ENCODE results near the gene STPG2. TPM values are rescaled to one million over a fixed set of nuclear protein-coding genes. Genes with fewer than 3 reads are reported as not detected.

STPG2 gene
- total and polyA plus RNA-seq, 10 of the 15 experiments (the other 5 are each of a cell fraction or from before 2014, with no cell fraction given) = 0.13 to 0.24 TPM; not detected in 8

DNA sequence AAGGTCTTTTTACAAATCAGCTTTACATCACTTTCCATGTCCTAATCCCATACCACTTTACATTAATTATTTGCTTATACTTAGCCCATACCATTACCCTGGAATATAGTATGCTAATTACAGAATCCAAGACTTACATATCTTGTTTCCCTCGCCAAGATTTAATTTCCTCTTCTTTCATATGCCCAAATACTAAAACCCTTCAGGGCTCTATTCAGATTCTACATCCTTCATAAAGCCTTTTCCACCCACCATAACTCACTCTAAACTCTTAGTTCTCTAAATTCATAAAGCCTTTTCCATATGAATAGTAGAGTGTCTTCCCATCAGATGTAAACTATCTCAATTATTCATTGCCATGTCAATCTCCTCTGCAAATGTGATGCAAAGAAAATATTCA lies 390.7 kb downstream of the STPG2 start (continued):
- TF ChIP-seq, protein P1, sequence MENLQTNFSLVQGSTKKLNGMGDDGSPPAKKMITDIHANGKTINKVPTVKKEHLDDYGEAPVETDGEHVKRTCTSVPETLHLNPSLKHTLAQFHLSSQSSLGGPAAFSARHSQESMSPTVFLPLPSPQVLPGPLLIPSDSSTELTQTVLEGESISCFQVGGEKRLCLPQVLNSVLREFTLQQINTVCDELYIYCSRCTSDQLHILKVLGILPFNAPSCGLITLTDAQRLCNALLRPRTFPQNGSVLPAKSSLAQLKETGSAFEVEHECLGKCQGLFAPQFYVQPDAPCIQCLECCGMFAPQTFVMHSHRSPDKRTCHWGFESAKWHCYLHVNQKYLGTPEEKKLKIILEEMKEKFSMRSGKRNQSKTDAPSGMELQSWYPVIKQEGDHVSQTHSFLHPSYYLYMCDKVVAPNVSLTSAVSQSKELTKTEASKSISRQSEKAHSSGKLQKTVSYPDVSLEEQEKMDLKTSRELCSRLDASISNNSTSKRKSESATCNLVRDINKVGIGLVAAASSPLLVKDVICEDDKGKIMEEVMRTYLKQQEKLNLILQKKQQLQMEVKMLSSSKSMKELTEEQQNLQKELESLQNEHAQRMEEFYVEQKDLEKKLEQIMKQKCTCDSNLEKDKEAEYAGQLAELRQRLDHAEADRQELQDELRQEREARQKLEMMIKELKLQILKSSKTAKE (IDR thresholded peaks at IDR 0.05; ENCODE audit: low read depth, poor library complexity, severe bottlenecking) = no peak

DNA sequence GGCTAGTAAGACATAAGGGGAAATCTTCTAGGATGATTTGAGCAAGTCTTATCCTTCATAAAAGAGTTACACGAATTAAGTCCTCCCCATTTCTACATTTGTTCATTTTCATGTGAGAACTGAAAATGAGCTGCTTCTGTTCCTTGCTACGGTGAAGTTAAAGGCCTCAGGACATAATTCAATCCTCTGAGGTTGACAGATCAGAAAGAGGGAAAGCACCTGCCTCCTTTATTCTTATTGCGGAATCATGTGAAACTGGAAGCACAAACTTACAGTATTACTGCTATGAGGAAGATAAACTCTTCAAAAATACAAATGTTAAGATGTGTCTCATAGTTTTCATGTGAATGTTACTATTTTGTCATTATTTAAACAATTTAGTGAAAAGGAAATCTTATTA lies 395.3 kb downstream of the STPG2 start:
- Histone ChIP-seq H4K20me1 (ENCODE audit: control insufficient read depth, insufficient read depth) (no peaks in the 10 kb centered on the region), H3K9ac (ENCODE audit: control insufficient read depth, insufficient read depth, low read length) (no peak overlapping the region), H3K4me3 (no peak overlapping the region), H3K9me3 (replicated peaks; ENCODE audit: control insufficient read depth, insufficient read depth, low read length) (no peaks in the 10 kb centered on the region), H3K4me2 (ENCODE audit: control insufficient read depth, insufficient read depth) (no peak overlapping the region), H3K36me3 (ENCODE audit: control insufficient read depth in 2 of 2, insufficient read depth in 2 of 2, low read length in 1 of 2) (no peaks in the 10 kb centered on the region), H3K27me3 (replicated peaks in 1 of 2; ENCODE audit: control insufficient read depth in 2 of 2, insufficient read depth in 2 of 2, low read length in 1 of 2) (no peaks in the 10 kb centered on the region), H3K27ac (ENCODE audit: control insufficient read depth, insufficient read depth) (no peak overlapping the region), H3K4me1 (ENCODE audit: control insufficient read depth, insufficient read depth, low read length) (no peaks in the 10 kb centered on the region), H2AFZ (ENCODE audit: control insufficient read depth, low read depth, low read length) (no peak overlapping the region), H3K79me2 (ENCODE audit: control insufficient read depth, insufficient read depth, low read length) (no peaks in the 10 kb centered on the region)
- no TSS peak for BruUV-seq (replicated peaks)
- WGBS (ENCODE audit: insufficient coverage, insufficient replicate concordance, low lambda C conversion rate, missing lambda C conversion rate) = 32% methylated on average over 3 of the region's 3 CpGs
- SMC1A ChIA-PET (ENCODE audit: uncharacterized antibody, unreplicated experiment) = no interaction called here
- DNase-seq (ENCODE audit: low read depth, low spot score) (no peak), ATAC-seq (peak; percentile 50), FAIRE-seq (no peak)
- in situ Hi-C loops (cut with MboI) = no loop called here
- CTCF ChIA-PET = no interaction called here
- RAD21 ChIA-PET (ENCODE audit: unreplicated experiment) = no interaction called here
- intact Hi-C loops (cut with micrococcal nuclease; ENCODE audit: unreplicated experiment) = no loop called here
- POLR2A ChIA-PET = no interaction called here
- TF ChIP-seq STAT1 (conservative IDR thresholded peaks at IDR 0.05) = no peak
- TF ChIP-seq NR2C2 (IDR thresholded peaks at IDR 0.05; ENCODE audit: borderline replicate concordance, control insufficient read depth, insufficient read length, low read depth) = no peak
- no peak for TF ChIP-seq BACH1 (IDR thresholded peaks at IDR 0.05; ENCODE audit: borderline replicate concordance)
- TF ChIP-seq SIN3A (IDR thresholded peaks at IDR 0.05; ENCODE audit: low read depth, low read length) = no peak
- TF ChIP-seq, protein P2, sequence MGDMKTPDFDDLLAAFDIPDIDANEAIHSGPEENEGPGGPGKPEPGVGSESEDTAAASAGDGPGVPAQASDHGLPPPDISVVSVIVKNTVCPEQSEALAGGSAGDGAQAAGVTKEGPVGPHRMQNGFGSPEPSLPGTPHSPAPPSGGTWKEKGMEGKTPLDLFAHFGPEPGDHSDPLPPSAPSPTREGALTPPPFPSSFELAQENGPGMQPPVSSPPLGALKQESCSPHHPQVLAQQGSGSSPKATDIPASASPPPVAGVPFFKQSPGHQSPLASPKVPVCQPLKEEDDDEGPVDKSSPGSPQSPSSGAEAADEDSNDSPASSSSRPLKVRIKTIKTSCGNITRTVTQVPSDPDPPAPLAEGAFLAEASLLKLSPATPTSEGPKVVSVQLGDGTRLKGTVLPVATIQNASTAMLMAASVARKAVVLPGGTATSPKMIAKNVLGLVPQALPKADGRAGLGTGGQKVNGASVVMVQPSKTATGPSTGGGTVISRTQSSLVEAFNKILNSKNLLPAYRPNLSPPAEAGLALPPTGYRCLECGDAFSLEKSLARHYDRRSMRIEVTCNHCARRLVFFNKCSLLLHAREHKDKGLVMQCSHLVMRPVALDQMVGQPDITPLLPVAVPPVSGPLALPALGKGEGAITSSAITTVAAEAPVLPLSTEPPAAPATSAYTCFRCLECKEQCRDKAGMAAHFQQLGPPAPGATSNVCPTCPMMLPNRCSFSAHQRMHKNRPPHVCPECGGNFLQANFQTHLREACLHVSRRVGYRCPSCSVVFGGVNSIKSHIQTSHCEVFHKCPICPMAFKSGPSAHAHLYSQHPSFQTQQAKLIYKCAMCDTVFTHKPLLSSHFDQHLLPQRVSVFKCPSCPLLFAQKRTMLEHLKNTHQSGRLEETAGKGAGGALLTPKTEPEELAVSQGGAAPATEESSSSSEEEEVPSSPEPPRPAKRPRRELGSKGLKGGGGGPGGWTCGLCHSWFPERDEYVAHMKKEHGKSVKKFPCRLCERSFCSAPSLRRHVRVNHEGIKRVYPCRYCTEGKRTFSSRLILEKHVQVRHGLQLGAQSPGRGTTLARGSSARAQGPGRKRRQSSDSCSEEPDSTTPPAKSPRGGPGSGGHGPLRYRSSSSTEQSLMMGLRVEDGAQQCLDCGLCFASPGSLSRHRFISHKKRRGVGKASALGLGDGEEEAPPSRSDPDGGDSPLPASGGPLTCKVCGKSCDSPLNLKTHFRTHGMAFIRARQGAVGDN (IDR thresholded peaks at IDR 0.05) = no peak
- TF ChIP-seq, protein P3, sequence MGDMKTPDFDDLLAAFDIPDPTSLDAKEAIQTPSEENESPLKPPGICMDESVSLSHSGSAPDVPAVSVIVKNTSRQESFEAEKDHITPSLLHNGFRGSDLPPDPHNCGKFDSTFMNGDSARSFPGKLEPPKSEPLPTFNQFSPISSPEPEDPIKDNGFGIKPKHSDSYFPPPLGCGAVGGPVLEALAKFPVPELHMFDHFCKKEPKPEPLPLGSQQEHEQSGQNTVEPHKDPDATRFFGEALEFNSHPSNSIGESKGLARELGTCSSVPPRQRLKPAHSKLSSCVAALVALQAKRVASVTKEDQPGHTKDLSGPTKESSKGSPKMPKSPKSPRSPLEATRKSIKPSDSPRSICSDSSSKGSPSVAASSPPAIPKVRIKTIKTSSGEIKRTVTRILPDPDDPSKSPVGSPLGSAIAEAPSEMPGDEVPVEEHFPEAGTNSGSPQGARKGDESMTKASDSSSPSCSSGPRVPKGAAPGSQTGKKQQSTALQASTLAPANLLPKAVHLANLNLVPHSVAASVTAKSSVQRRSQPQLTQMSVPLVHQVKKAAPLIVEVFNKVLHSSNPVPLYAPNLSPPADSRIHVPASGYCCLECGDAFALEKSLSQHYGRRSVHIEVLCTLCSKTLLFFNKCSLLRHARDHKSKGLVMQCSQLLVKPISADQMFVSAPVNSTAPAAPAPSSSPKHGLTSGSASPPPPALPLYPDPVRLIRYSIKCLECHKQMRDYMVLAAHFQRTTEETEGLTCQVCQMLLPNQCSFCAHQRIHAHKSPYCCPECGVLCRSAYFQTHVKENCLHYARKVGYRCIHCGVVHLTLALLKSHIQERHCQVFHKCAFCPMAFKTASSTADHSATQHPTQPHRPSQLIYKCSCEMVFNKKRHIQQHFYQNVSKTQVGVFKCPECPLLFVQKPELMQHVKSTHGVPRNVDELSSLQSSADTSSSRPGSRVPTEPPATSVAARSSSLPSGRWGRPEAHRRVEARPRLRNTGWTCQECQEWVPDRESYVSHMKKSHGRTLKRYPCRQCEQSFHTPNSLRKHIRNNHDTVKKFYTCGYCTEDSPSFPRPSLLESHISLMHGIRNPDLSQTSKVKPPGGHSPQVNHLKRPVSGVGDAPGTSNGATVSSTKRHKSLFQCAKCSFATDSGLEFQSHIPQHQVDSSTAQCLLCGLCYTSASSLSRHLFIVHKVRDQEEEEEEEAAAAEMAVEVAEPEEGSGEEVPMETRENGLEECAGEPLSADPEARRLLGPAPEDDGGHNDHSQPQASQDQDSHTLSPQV (IDR thresholded peaks at IDR 0.05) = no peak
- TF ChIP-seq HDGF (IDR thresholded peaks at IDR 0.05) = no peak
- TF ChIP-seq, protein P4, sequence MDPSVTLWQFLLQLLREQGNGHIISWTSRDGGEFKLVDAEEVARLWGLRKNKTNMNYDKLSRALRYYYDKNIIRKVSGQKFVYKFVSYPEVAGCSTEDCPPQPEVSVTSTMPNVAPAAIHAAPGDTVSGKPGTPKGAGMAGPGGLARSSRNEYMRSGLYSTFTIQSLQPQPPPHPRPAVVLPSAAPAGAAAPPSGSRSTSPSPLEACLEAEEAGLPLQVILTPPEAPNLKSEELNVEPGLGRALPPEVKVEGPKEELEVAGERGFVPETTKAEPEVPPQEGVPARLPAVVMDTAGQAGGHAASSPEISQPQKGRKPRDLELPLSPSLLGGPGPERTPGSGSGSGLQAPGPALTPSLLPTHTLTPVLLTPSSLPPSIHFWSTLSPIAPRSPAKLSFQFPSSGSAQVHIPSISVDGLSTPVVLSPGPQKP (IDR thresholded peaks at IDR 0.05; ENCODE audit: low read depth, low read length) = no peak
- no peak for TF ChIP-seq STAT3 (IDR thresholded peaks at IDR 0.05; ENCODE audit: low read depth, low read length)
- no peak for TF ChIP-seq IKZF1 (conservative IDR thresholded peaks at IDR 0.05)
- no peak for TF ChIP-seq JUND (IDR thresholded peaks at IDR 0.05; ENCODE audit: low read depth, low read length)
